PC-3 (cell line): ENCODE measurements around the gene COLEC11. TPM values are rescaled to one million over a fixed set of nuclear protein-coding genes. Genes with fewer than 3 reads are reported as not detected.

Source experiments
- ATAC-seq: fragments of 200-7000 bp; cut with Tn5 transposase; 2 replicates; pipeline ENCODE4 v1.9.1; 2020; ENCODE audit warnings: mild to moderate bottlenecking, moderate library complexity
- BruUV-seq: library from RNA; stranded (reverse); fragments of 400-500 nt; replicated peaks from 2 replicates; lab custom pipeline; 2021; lab: Mats Ljungman, UMichigan
- CTCF ChIA-PET: fragments of 300-600 bp; sonication (Branson Sonifier 250); formaldehyde crosslinking; loops from one replicate; lab custom pipeline; 2022; ENCODE audit warnings: antibody characterized with exemption; lab: Charles Lee
- POLR2A ChIA-PET: fragments of 300-600 bp; sonication (Branson Sonifier 250); formaldehyde crosslinking; loops from one replicate; lab custom pipeline; 2022; ENCODE audit warnings: antibody characterized with exemption; ENCODE audit not compliant: unreplicated experiment; lab: Charles Lee
- DNase-seq: peaks from one replicate; pipeline ENCODE4 v3.0.0-alpha.2; 2015
- H2AFZ ChIP-seq: fragments of 300-600 bp; sonication (generic); 2 replicates; pipeline ENCODE4 v1.6.0; 2016; ENCODE audit warnings: antibody characterized with exemption, low read length
- H3F3A ChIP-seq: fragments of 300-600 bp; sonication (generic); one replicate; pipeline ENCODE4 v1.6.0; 2017; ENCODE audit warnings: antibody characterized with exemption, low read length, control low read depth, mild to moderate bottlenecking; ENCODE audit not compliant: unreplicated experiment
- H3K27ac ChIP-seq: fragments of 300-600 bp; sonication (generic); 2 replicates; pipeline ENCODE4 v1.5.1; 2016; ENCODE audit warnings: mild to moderate bottlenecking, low read length
- H3K27me3 ChIP-seq: fragments of 300-600 bp; sonication (generic); 2 replicates; pipeline ENCODE4 v1.6.1; 2016; ENCODE audit warnings: low read length, mixed read lengths
- H3K36me3 ChIP-seq: fragments of 300-600 bp; sonication (generic); 2 replicates; pipeline ENCODE4 v1.6.1; 2016; ENCODE audit warnings: low read depth, mixed run types, low read length, mixed read lengths
- H3K4me1 ChIP-seq: fragments of 300-600 bp; sonication (generic); 2 replicates; pipeline ENCODE4 v1.5.1; 2016; ENCODE audit warnings: low read length; ENCODE audit not compliant: insufficient read depth
- H3K4me2 ChIP-seq: fragments of 300-600 bp; sonication (generic); 2 replicates; pipeline ENCODE4 v1.6.0; 2016; ENCODE audit warnings: low read length
- H3K4me3 ChIP-seq: fragments of 300-600 bp; sonication (generic); 2 replicates; pipeline ENCODE4 v1.5.1; 2016; ENCODE audit warnings: mild to moderate bottlenecking, low read length, mixed read lengths
- H3K79me2 ChIP-seq: fragments of 300-600 bp; sonication (generic); 2 replicates; pipeline ENCODE4 v1.6.1; 2017; ENCODE audit warnings: low read length, mixed read lengths
- H3K9ac ChIP-seq: fragments of 300-600 bp; sonication (generic); 2 replicates; pipeline ENCODE4 v1.6.0; 2016; ENCODE audit warnings: mild to moderate bottlenecking, low read length
- H3K9me2 ChIP-seq: fragments of 300-600 bp; sonication (generic); replicated peaks from 2 replicates; pipeline ENCODE4 v1.6.1; 2016; ENCODE audit warnings: mixed run types, low read length, mixed read lengths
- H3K9me3 ChIP-seq: fragments of 300-600 bp; sonication (generic); 2 replicates; pipeline ENCODE4 v1.6.1; 2016; ENCODE audit warnings: low read length, mixed read lengths
- H4K20me1 ChIP-seq: fragments of 300-600 bp; sonication (generic); 2 replicates; pipeline ENCODE4 v1.6.1; 2016; ENCODE audit warnings: low read length, mixed read lengths
- EZH2 ChIP-seq: fragments of 300-600 bp; sonication (generic); IDR thresholded peaks from one replicate; pipeline ENCODE4 v1.6.1; 2017; ENCODE audit warnings: antibody characterized with exemption, mild to moderate bottlenecking, low read length; ENCODE audit not compliant: unreplicated experiment
- EZH2phosphoT487 ChIP-seq: fragments of 300-600 bp; sonication (generic); IDR thresholded peaks from 2 replicates; pipeline ENCODE4 v1.6.1; 2018; ENCODE audit warnings: mild to moderate bottlenecking, antibody characterized with exemption, low read length, borderline replicate concordance
- intact Hi-C: fragments of 100-400 bp; cut with micrococcal nuclease; formaldehyde crosslinking; loops from 2 replicates; pipeline ENCODE4 v1.9.0; 2023
- total RNA-seq: library from RNA; depleted of rRNA; stranded (reverse); fragments of >200 nt; gene quantifications from 2 replicates; pipeline ENCODE4 v1.2.3, GENCODE V29; 2014
- TF ChIP-seq, protein P1 (sequence below): fragments of 300-600 bp; sonication (generic); conservative IDR thresholded peaks from 2 replicates; pipeline ENCODE4 v1.5.1; 2017; ENCODE audit warnings: antibody characterized with exemption, low read depth, mild to moderate bottlenecking, low read length

The COLEC11 gene
- total RNA-seq, 1 experiment from 2014 or later = 0.44 TPM

DNA sequence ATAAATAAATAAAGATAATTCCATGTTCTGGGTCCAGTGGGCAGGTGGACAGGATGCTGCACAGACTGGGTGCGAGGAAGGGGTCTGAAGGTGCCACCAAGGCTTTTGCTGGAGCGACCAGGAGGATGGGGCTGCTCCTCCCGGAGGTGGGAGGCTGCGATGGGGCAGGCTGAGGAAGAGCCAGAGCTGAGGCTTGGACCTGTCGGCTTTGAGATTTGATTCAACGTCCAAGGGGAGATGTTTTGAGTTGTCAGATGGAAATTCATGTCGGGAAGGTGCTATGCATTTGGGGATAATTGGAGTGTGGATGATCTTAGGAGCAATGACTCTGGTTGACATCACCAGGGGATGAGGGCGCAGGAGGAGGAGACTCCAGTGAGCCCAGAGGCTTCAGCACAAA, 74.7 kb downstream of the COLEC11 start:
- peaks cover 12% of the 10 kb centered on the region; the same call in 1 of the 2 replicates for H3K27me3 ChIP-seq
- no peak overlapping the region for H3K4me2 ChIP-seq
- H3K27ac ChIP-seq = no peak overlapping the region
- POLR2A ChIA-PET = no interaction called here
- ATAC-seq (no peak), DNase-seq (no peak)
- no peak overlapping the region for H2AFZ ChIP-seq
- no peaks in the 10 kb centered on the region for H3K9me2 ChIP-seq
- TF ChIP-seq EZH2 (no peak), EZH2phosphoT487 (no peak)
- TF ChIP-seq, protein P1, sequence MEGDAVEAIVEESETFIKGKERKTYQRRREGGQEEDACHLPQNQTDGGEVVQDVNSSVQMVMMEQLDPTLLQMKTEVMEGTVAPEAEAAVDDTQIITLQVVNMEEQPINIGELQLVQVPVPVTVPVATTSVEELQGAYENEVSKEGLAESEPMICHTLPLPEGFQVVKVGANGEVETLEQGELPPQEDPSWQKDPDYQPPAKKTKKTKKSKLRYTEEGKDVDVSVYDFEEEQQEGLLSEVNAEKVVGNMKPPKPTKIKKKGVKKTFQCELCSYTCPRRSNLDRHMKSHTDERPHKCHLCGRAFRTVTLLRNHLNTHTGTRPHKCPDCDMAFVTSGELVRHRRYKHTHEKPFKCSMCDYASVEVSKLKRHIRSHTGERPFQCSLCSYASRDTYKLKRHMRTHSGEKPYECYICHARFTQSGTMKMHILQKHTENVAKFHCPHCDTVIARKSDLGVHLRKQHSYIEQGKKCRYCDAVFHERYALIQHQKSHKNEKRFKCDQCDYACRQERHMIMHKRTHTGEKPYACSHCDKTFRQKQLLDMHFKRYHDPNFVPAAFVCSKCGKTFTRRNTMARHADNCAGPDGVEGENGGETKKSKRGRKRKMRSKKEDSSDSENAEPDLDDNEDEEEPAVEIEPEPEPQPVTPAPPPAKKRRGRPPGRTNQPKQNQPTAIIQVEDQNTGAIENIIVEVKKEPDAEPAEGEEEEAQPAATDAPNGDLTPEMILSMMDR = no peak
- no peaks in the 10 kb centered on the region for H3K9me3 ChIP-seq
- CTCF ChIA-PET = interaction anchor here (0.6 kb wide), 1 partner anchor 176 kb away, joined by 3 read pairs; no protein-coding TSS in a partner anchor
- H3K36me3 ChIP-seq = no peaks in the 10 kb centered on the region
- no peaks in the 10 kb centered on the region for H3F3A ChIP-seq
- no peaks in the 10 kb centered on the region for H4K20me1 ChIP-seq
- no peak overlapping the region for H3K4me3 ChIP-seq
- no TSS peak for BruUV-seq
- no peaks in the 10 kb centered on the region for H3K79me2 ChIP-seq
- intact Hi-C loops = no loop called here
- H3K9ac ChIP-seq = no peak overlapping the region
- no peaks in the 10 kb centered on the region for H3K4me1 ChIP-seq

DNA sequence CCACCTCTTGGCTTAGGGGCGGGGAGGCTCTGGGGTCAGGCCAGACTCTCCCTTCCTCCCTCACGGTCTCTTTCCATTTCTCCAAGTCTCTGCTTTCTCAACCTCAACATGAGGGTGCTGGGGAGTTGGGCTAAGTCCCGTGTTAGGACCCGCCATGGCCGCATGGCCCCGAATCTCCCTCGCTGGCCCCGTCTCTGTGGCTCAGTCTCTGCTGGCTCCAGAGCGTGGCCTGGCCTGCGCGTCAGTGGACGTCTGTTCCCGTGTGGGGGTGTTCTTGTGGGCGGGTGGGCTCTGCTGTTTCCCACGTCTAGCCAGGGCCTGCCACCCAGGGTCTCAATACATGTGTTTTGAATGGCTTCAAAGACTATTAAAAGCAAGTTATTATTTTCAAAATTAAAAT, 75.5 kb downstream of the COLEC11 start:
- Histone ChIP-seq H3K36me3 (no peaks in the 10 kb centered on the region), H3K27me3 (peaks cover 13% of the 10 kb centered on the region; the same call in 1 of the 2 replicates), H3F3A (no peaks in the 10 kb centered on the region), H3K4me1 (no peaks in the 10 kb centered on the region), H2AFZ (no peak overlapping the region), H3K9me3 (no peaks in the 10 kb centered on the region), H3K27ac (no peak overlapping the region), H3K79me2 (no peaks in the 10 kb centered on the region), H4K20me1 (no peaks in the 10 kb centered on the region), H3K4me2 (no peak overlapping the region), H3K9ac (no peak overlapping the region), H3K4me3 (no peak overlapping the region), H3K9me2 (no peaks in the 10 kb centered on the region)
- CTCF ChIA-PET = interaction anchor here (0.6 kb wide), 1 partner anchor 177 kb away, joined by 3 read pairs; no protein-coding TSS in a partner anchor
- intact Hi-C loops = no loop called here
- POLR2A ChIA-PET = no interaction called here
- no peak for DNase-seq
- TF ChIP-seq EZH2 (no peak), EZH2phosphoT487 (no peak)
- TF ChIP-seq, protein P1 = no peak
- no TSS peak for BruUV-seq
- no peak for ATAC-seq

DNA sequence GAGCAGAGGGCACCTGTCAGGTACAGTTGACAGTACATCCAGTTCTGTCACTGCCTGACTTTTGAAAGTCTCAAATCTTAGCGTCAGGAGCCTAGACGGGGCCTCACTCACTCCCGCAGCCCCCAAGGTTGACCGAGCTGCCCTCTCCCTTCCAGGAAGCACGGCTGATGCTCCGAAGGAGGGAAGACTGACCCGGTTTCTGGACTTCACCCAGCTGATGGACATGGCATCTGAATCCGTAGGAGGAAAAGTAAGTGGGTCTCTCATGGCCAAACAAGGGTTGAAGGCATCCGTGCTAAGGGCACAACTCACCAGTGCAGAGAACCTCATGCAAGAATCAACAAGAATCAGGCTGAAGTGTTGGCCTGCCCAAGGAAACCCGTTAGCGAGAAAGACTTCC, 76.0 kb downstream of the COLEC11 start:
- H3K4me1 ChIP-seq = no peaks in the 10 kb centered on the region
- H3K79me2 ChIP-seq = no peaks in the 10 kb centered on the region
- ChIA-PET POLR2A (no interaction called here), CTCF (no interaction called here)
- no peaks in the 10 kb centered on the region for H4K20me1 ChIP-seq
- no peak overlapping the region for H3K4me3 ChIP-seq
- no peaks in the 10 kb centered on the region for H3K36me3 ChIP-seq
- no TSS peak for BruUV-seq
- H3K9me2 ChIP-seq = no peaks in the 10 kb centered on the region
- H3K9me3 ChIP-seq = no peaks in the 10 kb centered on the region
- DNase-seq = no peak
- no peak overlapping the region for H3K4me2 ChIP-seq
- no peak for ATAC-seq
- no peak overlapping the region for H2AFZ ChIP-seq
- intact Hi-C loops = no loop called here
- no peak overlapping the region for H3K9ac ChIP-seq
- H3K27me3 ChIP-seq = peaks cover 13% of the 10 kb centered on the region; the same call in 1 of the 2 replicates
- no peaks in the 10 kb centered on the region for H3F3A ChIP-seq
- H3K27ac ChIP-seq = no peak overlapping the region
- TF ChIP-seq EZH2 = no peak
- TF ChIP-seq, protein P1 = no peak
- TF ChIP-seq EZH2phosphoT487 = no peak
